DND-41 (cell line): Measurements from ENCODE around the gene ALDOC.

Experiments
- ATAC-seq: fragments of 200-7000 bp; cut with Tn5 transposase; 3 replicates; pipeline ENCODE4 v1.9.1; 2021; ENCODE audit warnings: low read depth; ENCODE audit not compliant: insufficient read depth
- DNase-seq: peaks from one replicate; pipeline ENCODE4 v3.0.0-alpha.2; 2020
- H2AFZ ChIP-seq: 2 replicates; pipeline ENCODE4 v1.6.0; 2012; ENCODE audit warnings: low read depth, low read length
- H3K27ac ChIP-seq: 2 replicates; pipeline ENCODE4 v1.5.1; 2012; ENCODE audit warnings: low read length, inconsistent platforms
- H3K27me3 ChIP-seq: fragments of 200-600 bp; sonication (generic); 2 replicates; pipeline ENCODE4 v1.6.0; 2012; ENCODE audit warnings: low read length, mild to moderate bottlenecking, inconsistent platforms; ENCODE audit not compliant: insufficient read depth, poor library complexity
- H3K36me3 ChIP-seq: 2 replicates; pipeline ENCODE4 v1.5.1; 2012; ENCODE audit warnings: low read length, inconsistent platforms; ENCODE audit not compliant: insufficient read depth
- H3K4me1 ChIP-seq: 2 replicates; pipeline ENCODE4 v1.5.1; 2012; ENCODE audit warnings: mild to moderate bottlenecking, low read length; ENCODE audit not compliant: insufficient read depth
- H3K4me2 ChIP-seq: 2 replicates; pipeline ENCODE4 v1.6.0; 2012; ENCODE audit warnings: mild to moderate bottlenecking, moderate library complexity, low read length, inconsistent platforms; ENCODE audit not compliant: insufficient read depth
- H3K4me3 ChIP-seq, 2 experiments: fragments of 200-600 bp in 1 of 2; shearing (Covaris generic) in 1 of 2; 2 replicates each; pipeline ENCODE4 v1.5.1; 2012 to 2016; ENCODE audit warnings: inconsistent platforms in 2 of 2, low read length in 2 of 2, mild to moderate bottlenecking in 2 of 2, low read depth in 1 of 2, moderate library complexity in 1 of 2
- H3K79me2 ChIP-seq: 2 replicates; pipeline ENCODE4 v1.6.0; 2012; ENCODE audit warnings: low read length, inconsistent platforms; ENCODE audit not compliant: insufficient read depth
- H3K9ac ChIP-seq: 2 replicates; pipeline ENCODE4 v1.6.0; 2012; ENCODE audit warnings: low read depth, mild to moderate bottlenecking, inconsistent platforms, low read length, moderate library complexity
- H3K9me3 ChIP-seq: 2 replicates; pipeline ENCODE4 v1.5.1; 2012; ENCODE audit warnings: low read length, moderate library complexity, mild to moderate bottlenecking, inconsistent platforms; ENCODE audit not compliant: insufficient read depth, severe bottlenecking
- H4K20me1 ChIP-seq: 2 replicates; pipeline ENCODE4 v1.6.0; 2012; ENCODE audit warnings: low read length; ENCODE audit not compliant: insufficient read depth
- CTCF ChIP-seq: IDR thresholded peaks from 2 replicates; pipeline ENCODE4 v1.5.1; 2012; ENCODE audit warnings: borderline replicate concordance, low read length, moderate library complexity, mild to moderate bottlenecking; ENCODE audit not compliant: poor library complexity, severe bottlenecking; ENCODE audit errors: extremely low read depth
- EZH2 ChIP-seq: IDR thresholded peaks from 3 replicates; pipeline ENCODE4 v1.6.1; 2012; ENCODE audit warnings: borderline replicate concordance, low read depth, mild to moderate bottlenecking, moderate library complexity, low read length, inconsistent platforms; ENCODE audit not compliant: severe bottlenecking

The ALDOC gene

GRCh38 chr17:28615260-28615940, 38.7 kb upstream of the ALDOC start:
- no peak overlapping the region for H3K4me3 ChIP-seq
- H4K20me1 ChIP-seq, result peaks cover 5% of the 10 kb centered on the region; the same call in 1 of the 2 replicates
- no peaks in the 10 kb centered on the region for H3K79me2 ChIP-seq
- no peaks in the 10 kb centered on the region for H3K4me1 ChIP-seq
- DNase-seq (no peak), ATAC-seq (no peak)
- no peaks in the 10 kb centered on the region for H3K27me3 ChIP-seq
- no peak overlapping the region for H3K27ac ChIP-seq
- H3K36me3 ChIP-seq, result peaks cover 95% of the 10 kb centered on the region
- no peak overlapping the region for H2AFZ ChIP-seq
- H3K4me2 ChIP-seq, result no peak overlapping the region
- H3K9me3 ChIP-seq, result no peaks in the 10 kb centered on the region
- TF ChIP-seq CTCF (no peak), EZH2 (no peak)
- H3K9ac ChIP-seq, result no peak overlapping the region

GRCh38 chr17:28613931-28614381, 37.3 kb upstream of the ALDOC start, which contains the start of gene RSKR:
Gene RSKR, minus strand, starts transcription at chr17:28614185. Its CDS starts 24 bp downstream, at chr17:28614161.
- no peak for DNase-seq
- H4K20me1 ChIP-seq, result peaks cover 5% of the 10 kb centered on the region; the same call in 1 of the 2 replicates
- H3K4me1 ChIP-seq, result no peaks in the 10 kb centered on the region
- H3K27ac ChIP-seq, result no peak within 1 kb of the TSS
- peaks cover 82% of the 10 kb centered on the region for H3K36me3 ChIP-seq
- no peak for TF ChIP-seq EZH2
- TF ChIP-seq CTCF, result no peak
- ATAC-seq, result no peak
- H3K4me2 ChIP-seq, result no peak within 1 kb of the TSS
- no peaks in the 10 kb centered on the region for H3K9me3 ChIP-seq
- H3K79me2 ChIP-seq, result no peaks in the 10 kb centered on the region
- H3K4me3 ChIP-seq, result no peak within 1 kb of the TSS
- no peak within 1 kb of the TSS for H2AFZ ChIP-seq
- no peak within 1 kb of the TSS for H3K9ac ChIP-seq
- no peaks in the 10 kb centered on the region for H3K27me3 ChIP-seq

- no peaks in the 10 kb centered on the region for H3K9me3 ChIP-seq
- TF ChIP-seq EZH2, result no peak
- TF ChIP-seq CTCF, result peak; percentile 79
- H3K27ac ChIP-seq, result no peak overlapping the region
- H3K27me3 ChIP-seq, result no peaks in the 10 kb centered on the region
- no peaks in the 10 kb centered on the region for H3K4me1 ChIP-seq
- peak; percentile 75 for ATAC-seq
- H3K36me3 ChIP-seq, result peaks cover 74% of the 10 kb centered on the region
- H3K9ac ChIP-seq, result no peak overlapping the region
- H3K4me3 ChIP-seq, result no peak overlapping the region
- peak; percentile 42 for DNase-seq
- H4K20me1 ChIP-seq, result peaks cover 5% of the 10 kb centered on the region; the same call in 1 of the 2 replicates
- no peak overlapping the region for H2AFZ ChIP-seq
- H3K79me2 ChIP-seq, result no peaks in the 10 kb centered on the region
- no peak overlapping the region for H3K4me2 ChIP-seq
Observed at GRCh38 chr17:28612936-28613872, 36.5 kb upstream of the ALDOC start.
